HCT116 (cell line): Measurements from ENCODE around the gene CCDC174. TPM values are rescaled to one million over a fixed set of nuclear protein-coding genes. Genes with fewer than 3 reads are reported as not detected.

ENCODE experiments used
- ATAC-seq: fragments of 200-7000 bp; cut with Tn5 transposase; 2 replicates; pipeline ENCODE4 v1.9.1; 2020; ENCODE audit warnings: mild to moderate bottlenecking, moderate library complexity
- BruUV-seq: library from RNA; stranded (reverse); fragments of 400-500 nt; replicated peaks from 2 replicates; lab custom pipeline; 2021; lab: Mats Ljungman, UMichigan
- CTCF ChIA-PET: fragments of 300-600 bp; sonication (Branson Sonifier 250); formaldehyde crosslinking; loops from one replicate; lab custom pipeline; 2021; ENCODE audit warnings: antibody characterized with exemption; lab: Charles Lee
- POLR2A ChIA-PET: fragments of 300-600, 350-600 bp; sonication (Branson Sonifier 250); formaldehyde crosslinking; loops from one replicate; lab custom pipeline; 2021; ENCODE audit warnings: antibody characterized with exemption; lab: Charles Lee
- RAD21 ChIA-PET, 2 experiments: fragments of 300-600 bp; sonication (Branson Sonifier 250); formaldehyde crosslinking; loops; one replicate each; lab custom pipeline; 2023; ENCODE audit warnings: low total read pairs in 2 of 2; ENCODE audit not compliant: uncharacterized antibody in 2 of 2, unreplicated experiment in 2 of 2, low non-redundant PET in 1 of 2; lab: Charles Lee
- DNase-seq: peaks from one replicate; pipeline ENCODE4 v3.0.0-alpha.2; 2010; ENCODE audit warnings: low read depth, low spot score
- H2AFZ ChIP-seq: fragments of 200-600 bp; shearing (Covaris generic), sonication (generic); 2 replicates; pipeline ENCODE4 v1.6.1; 2017; ENCODE audit warnings: low read depth, mixed run types, mixed read lengths, antibody characterized with exemption, low read length; ENCODE audit not compliant: poor library complexity, severe bottlenecking
- H3K27ac ChIP-seq: 2 replicates; pipeline ENCODE4 v1.5.1; 2012; ENCODE audit warnings: low read depth, low read length
- H3K27me3 ChIP-seq: fragments of 200-600 bp; sonication (generic); 2 replicates; pipeline ENCODE4 v1.6.1; 2016; ENCODE audit warnings: mixed run types, low read length, mixed read lengths; ENCODE audit not compliant: insufficient read depth
- H3K36me3 ChIP-seq, 2 experiments: fragments of 200-500 bp in 1 of 2; fragments of 200-600 bp in 1 of 2; sonication (Bioruptor generic) in 1 of 2; sonication (generic) in 1 of 2; 2 replicates each; pipeline versions ENCODE4 v1.5.1 to v1.6.1; 2014 to 2016; ENCODE audit warnings: low read length in 2 of 2, inconsistent platforms in 1 of 2, mixed read lengths in 1 of 2, mixed run types in 1 of 2; ENCODE audit not compliant: insufficient read depth in 2 of 2, control insufficient read depth in 1 of 2
- H3K4me1 ChIP-seq, 2 experiments: fragments of 200-600 bp in 1 of 2; sonication (generic) in 1 of 2; 2 replicates each; pipeline versions ENCODE4 v1.5.1 to v1.6.1; 2012 to 2017; ENCODE audit warnings: low read length in 2 of 2, inconsistent platforms in 1 of 2, mild to moderate bottlenecking in 1 of 2, mixed read lengths in 1 of 2, mixed run types in 1 of 2, moderate library complexity in 1 of 2; ENCODE audit not compliant: insufficient read depth in 2 of 2, control insufficient read depth in 1 of 2
- H3K4me2 ChIP-seq: fragments of 200-600 bp; sonication (generic); 2 replicates; pipeline ENCODE4 v1.6.1; 2017; ENCODE audit warnings: mixed run types, low read length, mixed read lengths
- H3K4me3 ChIP-seq, 2 experiments: fragments of 200-600 bp in 1 of 2; sonication (generic) in 1 of 2; replicated peaks in 1 of 2; 2 replicates each; pipeline ENCODE4 v1.5.1; 2011 to 2016; ENCODE audit warnings: low read length in 2 of 2, control low read depth in 1 of 2, low read depth in 1 of 2, mild to moderate bottlenecking in 1 of 2, mixed read lengths in 1 of 2, mixed run types in 1 of 2
- H3K79me2 ChIP-seq: fragments of 200-600 bp; sonication (generic); 2 replicates; pipeline ENCODE4 v1.6.1; 2017; ENCODE audit warnings: mild to moderate bottlenecking, mixed run types, low read length, moderate library complexity, mixed read lengths; ENCODE audit not compliant: insufficient read depth
- H3K9ac ChIP-seq: fragments of 200-600 bp; sonication (generic); 2 replicates; pipeline ENCODE4 v1.6.1; 2016; ENCODE audit warnings: low read length, mixed read lengths
- H3K9me2 ChIP-seq: fragments of 200-600 bp; sonication (generic), shearing (Covaris generic); 2 replicates; pipeline ENCODE4 v1.6.1; 2017; ENCODE audit warnings: mixed run types, mild to moderate bottlenecking, moderate library complexity; ENCODE audit not compliant: insufficient read depth
- H3K9me3 ChIP-seq, 2 experiments: fragments of 200-500 bp in 1 of 2; fragments of 200-600 bp in 1 of 2; sonication (Bioruptor generic) in 1 of 2; sonication (generic) in 1 of 2; 2 replicates each; pipeline ENCODE4 v1.6.1; 2014 to 2017; ENCODE audit warnings: low read length in 2 of 2, mixed read lengths in 2 of 2, inconsistent platforms in 1 of 2, low read depth in 1 of 2, mild to moderate bottlenecking in 1 of 2, mixed run types in 1 of 2, moderate library complexity in 1 of 2; ENCODE audit not compliant: control insufficient read depth in 1 of 2, insufficient read depth in 1 of 2
- H4K20me1 ChIP-seq: fragments of 200-600 bp; sonication (generic), shearing (Covaris generic); 2 replicates; pipeline ENCODE4 v1.6.1; 2017; ENCODE audit warnings: mixed run types, mild to moderate bottlenecking, moderate library complexity; ENCODE audit not compliant: insufficient read depth
- CEBPB ChIP-seq: IDR thresholded peaks from 2 replicates; pipeline ENCODE4 v1.6.1; 2012; ENCODE audit warnings: low read depth
- EGR1 ChIP-seq: IDR thresholded peaks from 2 replicates; pipeline ENCODE4 v1.6.1; 2012; ENCODE audit warnings: low read depth
- ELF1 ChIP-seq: IDR thresholded peaks from 2 replicates; pipeline ENCODE4 v1.6.1; 2012; ENCODE audit warnings: low read depth, borderline replicate concordance
- EZH2 ChIP-seq: fragments of 200-600 bp; sonication (generic); IDR thresholded peaks from 2 replicates; pipeline ENCODE4 v1.6.1; 2017; ENCODE audit warnings: antibody characterized with exemption, mixed run types
- EZH2phosphoT487 ChIP-seq: fragments of 200-600 bp; IDR thresholded peaks from 2 replicates; pipeline ENCODE4 v1.6.1; 2018; ENCODE audit warnings: antibody characterized with exemption, borderline replicate concordance
- JUND ChIP-seq: IDR thresholded peaks from 2 replicates; pipeline ENCODE4 v1.6.1; 2012
- POLR2A ChIP-seq: IDR thresholded peaks from 2 replicates; pipeline ENCODE4 v1.7.0; 2011; ENCODE audit warnings: borderline replicate concordance; ENCODE audit not compliant: insufficient read depth, insufficient read length; ENCODE audit errors: extremely low read depth
- POLR2AphosphoS5 ChIP-seq: IDR thresholded peaks from 2 replicates; pipeline ENCODE4 v1.6.1; 2011; ENCODE audit warnings: mild to moderate bottlenecking, low read depth, low read length, moderate library complexity
- SIN3A ChIP-seq: IDR thresholded peaks from 2 replicates; pipeline ENCODE4 v1.6.1; 2012; ENCODE audit warnings: low read depth
- SP1 ChIP-seq: IDR thresholded peaks from 2 replicates; pipeline ENCODE4 v1.6.1; 2012; ENCODE audit warnings: low read depth
- SRF ChIP-seq: IDR thresholded peaks from 2 replicates; pipeline ENCODE4 v1.6.1; 2012; ENCODE audit warnings: low read depth
- TCF7L2 ChIP-seq: IDR thresholded peaks from 2 replicates; pipeline ENCODE4 v1.7.0; 2011; ENCODE audit warnings: borderline replicate concordance, inconsistent platforms; ENCODE audit not compliant: insufficient read depth, insufficient read length; ENCODE audit errors: extremely low read depth
- YY1 ChIP-seq: IDR thresholded peaks from 2 replicates; pipeline ENCODE4 v1.6.1; 2011; ENCODE audit warnings: low read length, low read depth, moderate library complexity, mild to moderate bottlenecking; ENCODE audit not compliant: insufficient replicate concordance; ENCODE audit errors: extremely low read depth
- ZFX ChIP-seq: fragments of 450-650 bp; IDR thresholded peaks from 2 replicates; pipeline ENCODE4 v1.6.1; 2017
- ZNF274 ChIP-seq: fragments of 200-500 bp; sonication (Bioruptor generic); IDR thresholded peaks from 2 replicates; pipeline ENCODE4 v1.6.1; 2014; ENCODE audit warnings: mild to moderate bottlenecking, low read depth, low read length, inconsistent platforms
- intact Hi-C: fragments of 100-400 bp; cut with micrococcal nuclease; formaldehyde crosslinking; loops from 2 replicates; pipeline ENCODE4 v1.10.0; 2022
- total RNA-seq: library from RNA; stranded (reverse); gene quantifications from one replicate; pipeline ENCODE4 v1.2.1, GENCODE V29; 2021; ENCODE audit not compliant: unreplicated experiment
- TF ChIP-seq, protein P1 (sequence below): IDR thresholded peaks from 2 replicates; pipeline ENCODE4 v1.6.1; 2012
- TF ChIP-seq, protein P2 (sequence below): IDR thresholded peaks from 2 replicates; pipeline ENCODE4 v1.6.1; 2011; ENCODE audit warnings: mild to moderate bottlenecking, low read length, moderate library complexity; ENCODE audit not compliant: insufficient replicate concordance; ENCODE audit errors: extremely low read depth
- TF ChIP-seq, protein P3 (sequence below): IDR thresholded peaks from 2 replicates; pipeline ENCODE4 v1.6.1; 2012
- TF ChIP-seq, protein P4 (sequence below): IDR thresholded peaks from 2 replicates; pipeline ENCODE4 v1.6.1; 2012; ENCODE audit warnings: low read depth

CCDC174 gene
- total RNA-seq, 1 experiment from 2014 or later, result 15.6 TPM

DNA sequence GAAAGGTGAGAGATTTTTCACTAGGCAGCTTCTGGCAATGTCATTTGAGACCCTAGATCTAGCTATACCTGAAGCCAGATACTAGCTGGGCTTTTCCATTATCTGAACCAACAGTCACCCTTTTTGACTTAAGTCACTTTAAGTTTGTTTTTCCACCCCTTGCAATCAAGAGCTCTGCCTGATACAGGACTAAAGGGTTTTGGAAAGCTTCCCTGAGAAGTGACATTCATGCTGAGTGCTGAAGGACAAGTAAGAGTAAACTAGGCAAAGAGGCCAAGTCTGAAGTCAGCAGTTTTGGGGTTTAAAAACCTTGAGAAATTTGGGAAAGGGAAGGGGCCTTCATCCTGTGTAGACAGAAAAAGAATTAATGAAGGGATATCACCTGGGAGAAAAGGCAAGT lies 27.1 kb upstream of the CCDC174 start:
- no peaks in the 10 kb centered on the region for H3K36me3 ChIP-seq
- no peak for ATAC-seq
- no peak overlapping the region for H3K4me3 ChIP-seq
- CTCF ChIA-PET, result no interaction called here
- H4K20me1 ChIP-seq, result no peaks in the 10 kb centered on the region
- no peak overlapping the region for H3K4me2 ChIP-seq
- no peak overlapping the region for H3K9ac ChIP-seq
- no peak for TF ChIP-seq SRF
- TF ChIP-seq, protein P1, sequence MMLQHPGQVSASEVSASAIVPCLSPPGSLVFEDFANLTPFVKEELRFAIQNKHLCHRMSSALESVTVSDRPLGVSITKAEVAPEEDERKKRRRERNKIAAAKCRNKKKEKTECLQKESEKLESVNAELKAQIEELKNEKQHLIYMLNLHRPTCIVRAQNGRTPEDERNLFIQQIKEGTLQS, result no peak
- no peak for TF ChIP-seq ZFX
- no peak for TF ChIP-seq CEBPB
- TF ChIP-seq EZH2phosphoT487, result no peak
- TF ChIP-seq, protein P2, sequence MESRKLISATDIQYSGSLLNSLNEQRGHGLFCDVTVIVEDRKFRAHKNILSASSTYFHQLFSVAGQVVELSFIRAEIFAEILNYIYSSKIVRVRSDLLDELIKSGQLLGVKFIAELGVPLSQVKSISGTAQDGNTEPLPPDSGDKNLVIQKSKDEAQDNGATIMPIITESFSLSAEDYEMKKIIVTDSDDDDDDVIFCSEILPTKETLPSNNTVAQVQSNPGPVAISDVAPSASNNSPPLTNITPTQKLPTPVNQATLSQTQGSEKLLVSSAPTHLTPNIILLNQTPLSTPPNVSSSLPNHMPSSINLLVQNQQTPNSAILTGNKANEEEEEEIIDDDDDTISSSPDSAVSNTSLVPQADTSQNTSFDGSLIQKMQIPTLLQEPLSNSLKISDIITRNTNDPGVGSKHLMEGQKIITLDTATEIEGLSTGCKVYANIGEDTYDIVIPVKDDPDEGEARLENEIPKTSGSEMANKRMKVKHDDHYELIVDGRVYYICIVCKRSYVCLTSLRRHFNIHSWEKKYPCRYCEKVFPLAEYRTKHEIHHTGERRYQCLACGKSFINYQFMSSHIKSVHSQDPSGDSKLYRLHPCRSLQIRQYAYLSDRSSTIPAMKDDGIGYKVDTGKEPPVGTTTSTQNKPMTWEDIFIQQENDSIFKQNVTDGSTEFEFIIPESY, result no peak
- no peak for TF ChIP-seq JUND
- no peak for TF ChIP-seq YY1
- TF ChIP-seq, protein P3, sequence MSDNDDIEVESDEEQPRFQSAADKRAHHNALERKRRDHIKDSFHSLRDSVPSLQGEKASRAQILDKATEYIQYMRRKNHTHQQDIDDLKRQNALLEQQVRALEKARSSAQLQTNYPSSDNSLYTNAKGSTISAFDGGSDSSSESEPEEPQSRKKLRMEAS, result no peak
- TF ChIP-seq POLR2AphosphoS5, result no peak
- no peak for TF ChIP-seq ELF1
- no peak for TF ChIP-seq TCF7L2
- TF ChIP-seq SIN3A, result no peak
- TF ChIP-seq, protein P4, sequence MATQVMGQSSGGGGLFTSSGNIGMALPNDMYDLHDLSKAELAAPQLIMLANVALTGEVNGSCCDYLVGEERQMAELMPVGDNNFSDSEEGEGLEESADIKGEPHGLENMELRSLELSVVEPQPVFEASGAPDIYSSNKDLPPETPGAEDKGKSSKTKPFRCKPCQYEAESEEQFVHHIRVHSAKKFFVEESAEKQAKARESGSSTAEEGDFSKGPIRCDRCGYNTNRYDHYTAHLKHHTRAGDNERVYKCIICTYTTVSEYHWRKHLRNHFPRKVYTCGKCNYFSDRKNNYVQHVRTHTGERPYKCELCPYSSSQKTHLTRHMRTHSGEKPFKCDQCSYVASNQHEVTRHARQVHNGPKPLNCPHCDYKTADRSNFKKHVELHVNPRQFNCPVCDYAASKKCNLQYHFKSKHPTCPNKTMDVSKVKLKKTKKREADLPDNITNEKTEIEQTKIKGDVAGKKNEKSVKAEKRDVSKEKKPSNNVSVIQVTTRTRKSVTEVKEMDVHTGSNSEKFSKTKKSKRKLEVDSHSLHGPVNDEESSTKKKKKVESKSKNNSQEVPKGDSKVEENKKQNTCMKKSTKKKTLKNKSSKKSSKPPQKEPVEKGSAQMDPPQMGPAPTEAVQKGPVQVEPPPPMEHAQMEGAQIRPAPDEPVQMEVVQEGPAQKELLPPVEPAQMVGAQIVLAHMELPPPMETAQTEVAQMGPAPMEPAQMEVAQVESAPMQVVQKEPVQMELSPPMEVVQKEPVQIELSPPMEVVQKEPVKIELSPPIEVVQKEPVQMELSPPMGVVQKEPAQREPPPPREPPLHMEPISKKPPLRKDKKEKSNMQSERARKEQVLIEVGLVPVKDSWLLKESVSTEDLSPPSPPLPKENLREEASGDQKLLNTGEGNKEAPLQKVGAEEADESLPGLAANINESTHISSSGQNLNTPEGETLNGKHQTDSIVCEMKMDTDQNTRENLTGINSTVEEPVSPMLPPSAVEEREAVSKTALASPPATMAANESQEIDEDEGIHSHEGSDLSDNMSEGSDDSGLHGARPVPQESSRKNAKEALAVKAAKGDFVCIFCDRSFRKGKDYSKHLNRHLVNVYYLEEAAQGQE, result no peak
- TF ChIP-seq POLR2A, result no peak
- TF ChIP-seq ZNF274, result no peak
- no peak for TF ChIP-seq EZH2
- no peak for TF ChIP-seq EGR1
- TF ChIP-seq SP1, result no peak
- intact Hi-C loops, result no loop called here
- peaks cover 0 to 3% of the 10 kb centered on the region in 2 experiments; a peak in 1 of 4 replicates for H3K4me1 ChIP-seq
- no peak overlapping the region for H2AFZ ChIP-seq
- no peak overlapping the region for H3K27ac ChIP-seq
- POLR2A ChIA-PET, result no interaction called here
- no peaks in the 10 kb centered on the region for H3K79me2 ChIP-seq
- RAD21 ChIA-PET, result no interaction called here
- DNase-seq, result no peak
- H3K27me3 ChIP-seq, result no peaks in the 10 kb centered on the region
- BruUV-seq, result no TSS peak
- no peaks in the 10 kb centered on the region for H3K9me2 ChIP-seq
- no peaks in the 10 kb centered on the region for H3K9me3 ChIP-seq
